Endothelial cell of umbilical vein (primary cell): ENCODE results near the gene SCAND1. TPM values are rescaled to one million over a fixed set of nuclear protein-coding genes. Genes with fewer than 3 reads are reported as not detected.

ENCODE experiments used
- BruUV-seq: library from RNA; stranded (reverse); fragments of 400-500 nt; replicated peaks from 2 replicates; lab custom pipeline; 2021; lab: Mats Ljungman, UMichigan
- CTCF ChIA-PET: fragments of 300-600, 350-600 bp; sonication (Branson Sonifier 250); formaldehyde crosslinking; loops from one replicate; lab custom pipeline; 2021; ENCODE audit warnings: antibody characterized with exemption, inconsistent platforms; lab: Charles Lee
- POLR2A ChIA-PET: fragments of 300-600, 350-600 bp; sonication (Branson Sonifier 250); formaldehyde crosslinking; loops from one replicate; lab custom pipeline; 2021; ENCODE audit warnings: antibody characterized with exemption, inconsistent platforms; lab: Charles Lee
- DNase-seq: peaks from one replicate; pipeline ENCODE4 v3.0.0-alpha.2; 2011; ENCODE audit warnings: low read depth, low spot score
- FAIRE-seq: peaks from 2 replicates; lab custom pipeline; 2011; peaks lifted over from hg19 to GRCh38; lab: Jason Lieb, UNC
- H2AFZ ChIP-seq: 2 replicates; pipeline ENCODE4 v1.6.0; 2012; ENCODE audit warnings: low read depth, low read length, control low read depth, inconsistent platforms
- H3K27ac ChIP-seq: 2 replicates; pipeline ENCODE4 v1.5.1; 2011; ENCODE audit warnings: low read depth, mild to moderate bottlenecking, control low read depth, low read length, moderate library complexity; ENCODE audit not compliant: insufficient read depth
- H3K27me3 ChIP-seq, 2 experiments: 2 replicates each; pipeline versions ENCODE4 v1.6.0 to v1.6.1; 2011; ENCODE audit warnings: low read length in 2 of 2, mixed read lengths in 1 of 2; ENCODE audit not compliant: control insufficient read depth in 2 of 2, insufficient read depth in 2 of 2
- H3K36me3 ChIP-seq, 2 experiments: 2 replicates in 1 of 2; 3 replicates in 1 of 2; pipeline ENCODE4 v1.5.1; 2011; ENCODE audit warnings: low read length in 2 of 2, mild to moderate bottlenecking in 1 of 2, moderate library complexity in 1 of 2; ENCODE audit not compliant: control insufficient read depth in 2 of 2, insufficient read depth in 2 of 2; ENCODE audit errors: extremely low read depth in 1 of 2
- H3K4me1 ChIP-seq: 3 replicates; pipeline ENCODE4 v1.5.1; 2011; ENCODE audit warnings: mild to moderate bottlenecking, low read length; ENCODE audit not compliant: control insufficient read depth, insufficient read depth; ENCODE audit errors: extremely low read depth
- H3K4me2 ChIP-seq: 2 replicates; pipeline ENCODE4 v1.6.1; 2011; ENCODE audit warnings: low read length, control low read depth, mixed read lengths; ENCODE audit not compliant: insufficient read depth
- H3K4me3 ChIP-seq, 3 experiments: fragments of 200-600 bp in 1 of 3; sonication (generic), shearing (Covaris generic) in 1 of 3; replicated peaks in 1 of 3; 2 replicates each; pipeline ENCODE4 v1.5.1; 2011 to 2016; ENCODE audit warnings: control low read depth in 3 of 3, low read length in 3 of 3, mild to moderate bottlenecking in 2 of 3, inconsistent platforms in 1 of 3, low read depth in 1 of 3, moderate library complexity in 1 of 3; ENCODE audit not compliant: insufficient read depth in 1 of 3
- H3K79me2 ChIP-seq: 2 replicates; pipeline ENCODE4 v1.6.0; 2012; ENCODE audit warnings: low read length, inconsistent platforms; ENCODE audit not compliant: control insufficient read depth, insufficient read depth
- H3K9ac ChIP-seq: replicated peaks from 2 replicates; pipeline ENCODE3; 2011; ENCODE audit warnings: low read length, control low read depth; ENCODE audit not compliant: insufficient read depth; ENCODE audit errors: extremely low read depth
- H3K9me1 ChIP-seq: replicated peaks from 3 replicates; pipeline ENCODE4 v1.6.0; 2011; ENCODE audit warnings: mild to moderate bottlenecking, low read length; ENCODE audit not compliant: control insufficient read depth, insufficient read depth; ENCODE audit errors: extremely low read depth
- H3K9me3 ChIP-seq: replicated peaks from 2 replicates; pipeline ENCODE4 v1.5.1; 2012; ENCODE audit warnings: low read length, inconsistent platforms; ENCODE audit not compliant: control insufficient read depth, insufficient read depth
- H4K20me1 ChIP-seq: replicated peaks from 2 replicates; pipeline ENCODE3; 2011; ENCODE audit warnings: mild to moderate bottlenecking, low read length; ENCODE audit not compliant: control insufficient read depth, insufficient read depth; ENCODE audit errors: extremely low read depth
- CTCF ChIP-seq, 2 donors: IDR thresholded peaks; 1 replicate in 1 of 2; 2 replicates in 1 of 2; pipeline ENCODE4 v1.5.1; 2011; ENCODE audit warnings: low read length in 2 of 2, mild to moderate bottlenecking in 2 of 2, moderate library complexity in 2 of 2, control low read depth in 1 of 2, inconsistent platforms in 1 of 2, low read depth in 1 of 2; ENCODE audit not compliant: insufficient read depth in 1 of 2; ENCODE audit errors: extremely low read depth in 1 of 2
- EZH2 ChIP-seq: IDR thresholded peaks from 2 replicates; pipeline ENCODE4 v1.6.1; 2012; ENCODE audit warnings: borderline replicate concordance, low read depth, mild to moderate bottlenecking, moderate library complexity, low read length, inconsistent platforms; ENCODE audit not compliant: severe bottlenecking
- FOS ChIP-seq: IDR thresholded peaks from 2 replicates; pipeline ENCODE4 v1.6.1; 2011; ENCODE audit warnings: mild to moderate bottlenecking, low read length, moderate library complexity, borderline replicate concordance; ENCODE audit not compliant: insufficient read depth
- GATA2 ChIP-seq: IDR thresholded peaks from 2 replicates; pipeline ENCODE4 v1.7.0; 2011; ENCODE audit warnings: low read depth, mild to moderate bottlenecking, moderate library complexity, mixed read lengths, low read length; ENCODE audit not compliant: insufficient read length, insufficient read depth
- JUN ChIP-seq: IDR thresholded peaks from 2 replicates; pipeline ENCODE4 v1.6.1; 2011; ENCODE audit warnings: borderline replicate concordance, low read depth; ENCODE audit not compliant: insufficient read length, insufficient read depth
- MAX ChIP-seq: IDR thresholded peaks from 2 replicates; pipeline ENCODE4 v1.6.1; 2011; ENCODE audit not compliant: insufficient read depth, insufficient read length
- MYC ChIP-seq: IDR thresholded peaks from one replicate; pipeline ENCODE4 v1.6.1; 2011; ENCODE audit warnings: mild to moderate bottlenecking, low read depth, low read length
- POLR2A ChIP-seq: IDR thresholded peaks from 2 replicates; pipeline ENCODE4 v1.6.1; 2012; ENCODE audit warnings: low read depth, mild to moderate bottlenecking, control low read depth, low read length
- POLR2AphosphoS5 ChIP-seq: IDR thresholded peaks from 2 replicates; pipeline ENCODE4 v1.6.1; 2012; ENCODE audit warnings: low read depth, mild to moderate bottlenecking, control low read depth, low read length, moderate library complexity; ENCODE audit not compliant: insufficient read depth
- dilution Hi-C: fragments of 300-500 bp; cut with MboI; formaldehyde crosslinking; loops from one replicate; pipeline ENCODE4 v1.15.0; 2019; ENCODE audit warnings: low sequenced_read_pairs; ENCODE audit not compliant: extremely low pct_ligation_motif_present
- intact Hi-C: fragments of 100-400 bp; cut with micrococcal nuclease; formaldehyde crosslinking; loops from one replicate; pipeline ENCODE4 v1.10.0; 2022
- polyA plus RNA-seq, 4 experiments: library from polyadenylated mRNA; depleted of rRNA in 3 of 4; stranded (reverse) in 3 of 4; unstranded in 1 of 4; fragments of >200 nt; gene quantifications; 2 replicates each; pipeline versions ENCODE4 v1.2.1 to v1.2.3, GENCODE V29; 2011 to 2012; ENCODE audit warnings: missing spikeins in 1 of 4
- total RNA-seq: library from RNA; stranded (reverse); gene quantifications from 2 replicates; pipeline ENCODE4 v1.2.3, GENCODE V29; 2021

SCAND1 gene
- total and polyA plus RNA-seq, 2 donors (not counting 3 experiments of a cell fraction or from before 2014, with no cell fraction given): 83.5 to 85.7 TPM

- Histone ChIP-seq H3K9me1 (no peaks in the 10 kb centered on the region), H3K79me2 (no peaks in the 10 kb centered on the region), H3K9me3 (no peaks in the 10 kb centered on the region), H4K20me1 (no peaks in the 10 kb centered on the region), H3K27me3 (no peaks in the 10 kb centered on the region), H3K4me2 (no peak overlapping the region), H3K36me3 (peaks cover 7 to 21% of the 10 kb centered on the region in 2 experiments), H3K9ac (no peak overlapping the region), H3K4me1 (no peaks in the 10 kb centered on the region), H3K4me3 (no peak overlapping the region), H2AFZ (no peak overlapping the region), H3K27ac (no peak overlapping the region)
- TF ChIP-seq CTCF (IDR thresholded peaks at IDR 0.05; ENCODE audit: extremely low read depth in 1 of 2, insufficient read depth in 1 of 2, low read depth in 1 of 2, low read length in 2 of 2) (no peak), FOS (no peak), POLR2AphosphoS5 (no peak), JUN (no peak), POLR2A (no peak), MYC (no peak), MAX (no peak), EZH2 (no peak), GATA2 (no peak)
- BruUV-seq: no TSS peak
- ChIA-PET POLR2A (no interaction called here), CTCF (interaction anchor here (0.6 kb wide), 1 partner anchor 793 kb away, joined by 3 read pairs; no protein-coding TSS in a partner anchor)
- dilution Hi-C loops: no loop called here
- no peak for DNase-seq
- FAIRE-seq: no peak
- intact Hi-C loops: no loop called here
Observed at GRCh38 chr20:35917077-35917476, 37.2 kb downstream of the SCAND1 start.
